ENCODE results near the gene LIME1.
"Not testable (repeated sequence)": the region's sequence is repeated elsewhere in the genome, so short reads cannot be mapped to it uniquely, and the experiment has no call there.

Gene LIME1

GRCh38 chr20:63707558-63708300 lies 28.7 kb upstream of the LIME1 start, which contains the start of the genes ARFRP1 and ZGPAT:
TSS of gene ARFRP1 (minus strand) at chr20:63707976. CDS start at chr20:63707091, 885 bp downstream.
TSS of gene ZGPAT (plus strand) at chr20:63708039. CDS start at chr20:63708581, 542 bp downstream.
- peak; percentile 95 for FAIRE-seq

GRCh38 chr20:63708301-63709148 lies 27.9 kb upstream of the LIME1 start:
- TF ChIP-seq SPI1 (IDR thresholded peaks at IDR 0.05; ENCODE audit: low read depth, low read length) (no peak), POU2F2 (IDR thresholded peaks at IDR 0.05; ENCODE audit: low read depth, low read length) (no peak), TAF1 (IDR thresholded peaks at IDR 0.05; ENCODE audit: low read depth, low read length) (no peak)
- DNase-seq (ENCODE audit: insufficient read length, low spot score), result no peak

More at GRCh38 chr20:63707558-63708300, 28.7 kb upstream of the LIME1 start, which contains the start of the genes ARFRP1 and ZGPAT:
- peak; percentile 40; the same call in 1 of the 2 replicates for TF ChIP-seq POLR2AphosphoS5 (IDR thresholded peaks at IDR 0.05; ENCODE audit: low read depth, low read length)
- 0 out of 2 replicates have a peak, but pooled peaks have one; percentile 17 for TF ChIP-seq TAF1 (IDR thresholded peaks at IDR 0.05; ENCODE audit: low read depth, low read length)
- no peak for TF ChIP-seq POU2F2 (IDR thresholded peaks at IDR 0.05; ENCODE audit: low read depth, low read length)
- TF ChIP-seq POLR2A (IDR thresholded peaks at IDR 0.05; ENCODE audit: low read depth, low read length), result no peak
- TF ChIP-seq PAX5 (IDR thresholded peaks at IDR 0.05; ENCODE audit: insufficient read depth, low read length, severe bottlenecking), result peak; percentile 27
- TF ChIP-seq SPI1 (IDR thresholded peaks at IDR 0.05; ENCODE audit: low read depth, low read length), result peak; percentile 79
- DNase-seq (ENCODE audit: insufficient read length, low spot score), result peak; percentile 91

GRCh38 chr20:63709149-63709527 lies 27.3 kb upstream of the LIME1 start:
- TF ChIP-seq POU2F2 (IDR thresholded peaks at IDR 0.05; ENCODE audit: low read depth, low read length) (no peak), PAX5 (IDR thresholded peaks at IDR 0.05; ENCODE audit: insufficient read depth, low read length, severe bottlenecking) (no peak), POLR2A (IDR thresholded peaks at IDR 0.05; ENCODE audit: low read depth, low read length) (no peak), TAF1 (IDR thresholded peaks at IDR 0.05; ENCODE audit: low read depth, low read length) (no peak), POLR2AphosphoS5 (IDR thresholded peaks at IDR 0.05; ENCODE audit: low read depth, low read length) (no peak), SPI1 (IDR thresholded peaks at IDR 0.05; ENCODE audit: low read depth, low read length) (no peak)
- FAIRE-seq, result no peak
- no peak for DNase-seq (ENCODE audit: insufficient read length, low spot score)

More at GRCh38 chr20:63708301-63709148, 27.9 kb upstream of the LIME1 start:
- peak; percentile 28 for FAIRE-seq

GRCh38 chr20:63711085-63711645 lies 25.3 kb upstream of the LIME1 start:
- DNase-seq (ENCODE audit: insufficient read length, low spot score) (no peak), FAIRE-seq (no peak)
- TF ChIP-seq SPI1 (IDR thresholded peaks at IDR 0.05; ENCODE audit: low read depth, low read length) (no peak), TAF1 (IDR thresholded peaks at IDR 0.05; ENCODE audit: low read depth, low read length) (no peak), POLR2A (IDR thresholded peaks at IDR 0.05; ENCODE audit: low read depth, low read length) (no peak), PAX5 (IDR thresholded peaks at IDR 0.05; ENCODE audit: insufficient read depth, low read length, severe bottlenecking) (no peak), POU2F2 (IDR thresholded peaks at IDR 0.05; ENCODE audit: low read depth, low read length) (no peak), POLR2AphosphoS5 (IDR thresholded peaks at IDR 0.05; ENCODE audit: low read depth, low read length) (no peak)

GRCh38 chr20:63712191-63712590 lies 24.3 kb upstream of the LIME1 start:
- DNase-seq (ENCODE audit: insufficient read length, low spot score) (no peak), FAIRE-seq (no peak)
- TF ChIP-seq PAX5 (IDR thresholded peaks at IDR 0.05; ENCODE audit: insufficient read depth, low read length, severe bottlenecking), result no peak
- TF ChIP-seq POU2F2 (IDR thresholded peaks at IDR 0.05; ENCODE audit: low read depth, low read length), result no peak
- no peak for TF ChIP-seq TAF1 (IDR thresholded peaks at IDR 0.05; ENCODE audit: low read depth, low read length)
- no peak for TF ChIP-seq POLR2AphosphoS5 (IDR thresholded peaks at IDR 0.05; ENCODE audit: low read depth, low read length)
- no peak for TF ChIP-seq SPI1 (IDR thresholded peaks at IDR 0.05; ENCODE audit: low read depth, low read length)
- TF ChIP-seq POLR2A (IDR thresholded peaks at IDR 0.05; ENCODE audit: low read depth, low read length), result no peak

GRCh38 chr20:63714858-63715257 lies 21.6 kb upstream of the LIME1 start:
- FAIRE-seq, result no peak
- no peak for TF ChIP-seq POU2F2 (IDR thresholded peaks at IDR 0.05; ENCODE audit: low read depth, low read length)
- no peak for TF ChIP-seq TAF1 (IDR thresholded peaks at IDR 0.05; ENCODE audit: low read depth, low read length)
- TF ChIP-seq POLR2A (IDR thresholded peaks at IDR 0.05; ENCODE audit: low read depth, low read length), result no peak
- no peak for TF ChIP-seq SPI1 (IDR thresholded peaks at IDR 0.05; ENCODE audit: low read depth, low read length)
- DNase-seq (ENCODE audit: insufficient read length, low spot score), result no peak

- DNase-seq (ENCODE audit: insufficient read length, low spot score), result no peak
- no peak for FAIRE-seq
- TF ChIP-seq POLR2A (IDR thresholded peaks at IDR 0.05; ENCODE audit: low read depth, low read length), result no peak
Observed at GRCh38 chr20:63718996-63719395, 17.5 kb upstream of the LIME1 start.

- DNase-seq (ENCODE audit: insufficient read length, low spot score); FAIRE-seq: not testable (repeated sequence)
Observed at GRCh38 chr20:63722967-63723622, 13.4 kb upstream of the LIME1 start.

- FAIRE-seq; DNase-seq (ENCODE audit: insufficient read length, low spot score): not testable (repeated sequence)
Observed at GRCh38 chr20:63730189-63730733, 6.2 kb upstream of the LIME1 start.

Data from GM12891 (cell line).